ENCODE results near the gene NCOR2.

DNA sequence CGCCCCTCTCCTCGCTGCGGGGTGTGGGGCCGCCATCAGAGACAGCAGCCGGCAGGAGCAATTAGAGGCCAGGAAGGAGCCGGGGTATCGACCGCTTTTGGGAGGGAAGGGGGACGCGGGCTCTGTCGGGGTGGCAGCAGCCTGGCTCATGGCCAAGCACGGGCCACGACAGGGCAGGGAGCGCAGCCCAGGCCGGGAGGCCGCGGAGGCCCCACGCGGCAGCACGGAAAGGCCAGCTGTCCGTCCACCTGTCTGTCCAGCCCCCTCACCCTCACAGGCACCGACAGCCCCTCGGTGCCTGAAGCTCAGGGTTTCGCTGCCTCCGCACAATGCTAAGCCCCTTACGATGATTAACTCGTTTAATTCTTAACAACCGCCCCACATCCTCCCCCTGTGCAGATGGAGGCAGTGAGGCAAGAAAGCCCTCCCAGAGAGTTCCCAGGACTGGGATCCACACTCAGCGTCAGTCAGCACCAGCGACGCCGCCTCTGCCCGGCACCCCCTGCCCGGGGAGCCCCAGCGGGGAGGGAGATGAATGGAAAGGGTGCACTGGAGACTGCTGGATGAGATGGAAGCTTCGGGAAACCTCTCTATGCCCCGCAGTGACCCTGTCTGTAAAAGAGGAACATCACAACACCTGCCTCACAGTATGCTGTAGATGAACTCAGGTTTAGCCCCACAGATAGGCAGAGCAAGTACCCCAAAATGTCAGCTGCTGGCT is 23.7 kb downstream of the NCOR2 start:
- TF ChIP-seq POLR2A (IDR thresholded peaks at IDR 0.05), result no peak
- TF ChIP-seq, protein P1, sequence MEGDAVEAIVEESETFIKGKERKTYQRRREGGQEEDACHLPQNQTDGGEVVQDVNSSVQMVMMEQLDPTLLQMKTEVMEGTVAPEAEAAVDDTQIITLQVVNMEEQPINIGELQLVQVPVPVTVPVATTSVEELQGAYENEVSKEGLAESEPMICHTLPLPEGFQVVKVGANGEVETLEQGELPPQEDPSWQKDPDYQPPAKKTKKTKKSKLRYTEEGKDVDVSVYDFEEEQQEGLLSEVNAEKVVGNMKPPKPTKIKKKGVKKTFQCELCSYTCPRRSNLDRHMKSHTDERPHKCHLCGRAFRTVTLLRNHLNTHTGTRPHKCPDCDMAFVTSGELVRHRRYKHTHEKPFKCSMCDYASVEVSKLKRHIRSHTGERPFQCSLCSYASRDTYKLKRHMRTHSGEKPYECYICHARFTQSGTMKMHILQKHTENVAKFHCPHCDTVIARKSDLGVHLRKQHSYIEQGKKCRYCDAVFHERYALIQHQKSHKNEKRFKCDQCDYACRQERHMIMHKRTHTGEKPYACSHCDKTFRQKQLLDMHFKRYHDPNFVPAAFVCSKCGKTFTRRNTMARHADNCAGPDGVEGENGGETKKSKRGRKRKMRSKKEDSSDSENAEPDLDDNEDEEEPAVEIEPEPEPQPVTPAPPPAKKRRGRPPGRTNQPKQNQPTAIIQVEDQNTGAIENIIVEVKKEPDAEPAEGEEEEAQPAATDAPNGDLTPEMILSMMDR (IDR thresholded peaks at IDR 0.05), result no peak

Measured in tibial nerve (tissue), 3 donors.